ENCODE data around the gene PTGS1. TPM values are rescaled to one million over a fixed set of nuclear protein-coding genes. Genes with fewer than 3 reads are reported as not detected.
A peak's percentile ranks its signal among the peaks of the same experiment; 100 is the strongest.

The PTGS1 gene
- total and polyA plus RNA-seq, 2 donors (not counting 1 experiment from before 2014, with no cell fraction given), result 9.5 to 15.3 TPM

DNA sequence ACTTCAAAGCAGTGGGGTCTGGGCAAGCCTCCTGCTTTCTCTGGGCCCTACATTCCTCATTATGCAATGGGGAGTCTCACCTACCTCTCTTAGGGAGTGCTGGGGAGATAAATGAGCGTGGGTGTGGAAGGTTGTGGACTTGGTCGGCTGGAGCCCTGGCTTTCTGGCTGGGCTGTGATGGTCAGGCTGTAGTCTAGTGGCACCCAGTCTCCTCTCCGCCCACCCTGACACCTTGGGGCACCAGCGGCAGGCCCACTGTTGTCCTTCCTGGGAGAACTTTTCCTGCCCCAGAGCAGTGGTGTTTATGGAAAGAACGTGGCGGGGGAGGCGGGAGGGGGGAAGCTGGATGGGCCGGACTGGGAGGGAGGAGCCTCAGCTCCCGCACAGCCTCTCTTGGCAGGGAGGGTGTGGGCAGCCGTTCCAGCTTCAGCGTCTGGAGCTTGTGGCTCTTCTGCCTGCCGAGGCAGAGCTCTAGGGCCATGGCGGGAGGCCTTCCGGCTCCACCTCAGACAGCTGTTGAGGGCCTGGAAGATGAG, 4.1 kb downstream of the PTGS1 start:
- Histone ChIP-seq H3K9me3 (ENCODE audit: control extremely low read depth in 1 of 3, control insufficient read depth in 2 of 3, insufficient read depth in 1 of 3, low read length in 2 of 3) (peaks cover 1 to 8% (median 4%) of the 10 kb centered on the region in 3 donors), H3K27me3 (replicated peaks in 1 of 4; ENCODE audit: control extremely low read depth in 1 of 4, control insufficient read depth in 3 of 4, insufficient read depth in 4 of 4, low read length in 3 of 4) (no peaks in the 10 kb centered on the region), H3K4me2 (replicated peaks; ENCODE audit: low read depth, low read length, poor library complexity, severe bottlenecking) (no peak overlapping the region), H3K4me1 (ENCODE audit: control insufficient read depth in 2 of 2, insufficient read depth in 2 of 2, low read length in 2 of 2) (peaks cover 42 to 55% of the 10 kb centered on the region in 2 donors), H3K9ac (ENCODE audit: low read length) (no peak overlapping the region), H4K20me1 (ENCODE audit: control insufficient read depth, insufficient read depth, low read length, poor library complexity, severe bottlenecking) (no peaks in the 10 kb centered on the region), H3K4me3 (ENCODE audit: control extremely low read depth in 1 of 5, extremely low read depth in 1 of 5, insufficient read depth in 1 of 5, low read depth in 2 of 5, low read length in 4 of 5) (no peak overlapping the region), H3K36me3 (replicated peaks in 1 of 2; ENCODE audit: control extremely low read depth in 1 of 2, control insufficient read depth in 1 of 2, extremely low read depth in 1 of 2, insufficient read depth in 2 of 2, low read length in 1 of 2) (peaks cover 2 to 18% of the 10 kb centered on the region in 2 experiments), H2AFZ (ENCODE audit: insufficient read depth, low read depth, low read length, poor library complexity, severe bottlenecking) (no peak overlapping the region), H3K79me2 (ENCODE audit: control insufficient read depth, insufficient read depth, low read length) (peaks cover 16% of the 10 kb centered on the region), H3K27ac (ENCODE audit: low read length in 2 of 2) (no peak overlapping the region)
- Mint-ChIP-seq H3K27ac (no peak overlapping the region), H3K4me1 (peaks cover 63% of the 10 kb centered on the region), H3K4me3 (no peak overlapping the region), H3K9me3 (ENCODE audit: insufficient read depth) (no peaks in the 10 kb centered on the region), H3K27me3 (no peaks in the 10 kb centered on the region)
- WGBS (ENCODE audit: insufficient coverage), result 74% methylated on average over 6 of the region's 14 CpGs
- intact Hi-C loops (cut with micrococcal nuclease), result loop anchor here (5.0 kb wide), 1 partner anchor 77 kb away; no protein-coding TSS in a partner anchor
- POLR2A ChIA-PET, result no interaction called here
- no peak for DNase-seq
- CTCF ChIA-PET, result no interaction called here
- TF ChIP-seq EZH2 (IDR thresholded peaks at IDR 0.05; ENCODE audit: borderline replicate concordance, insufficient read depth, low read depth, low read length, poor library complexity, severe bottlenecking), result no peak
- TF ChIP-seq, protein P1, sequence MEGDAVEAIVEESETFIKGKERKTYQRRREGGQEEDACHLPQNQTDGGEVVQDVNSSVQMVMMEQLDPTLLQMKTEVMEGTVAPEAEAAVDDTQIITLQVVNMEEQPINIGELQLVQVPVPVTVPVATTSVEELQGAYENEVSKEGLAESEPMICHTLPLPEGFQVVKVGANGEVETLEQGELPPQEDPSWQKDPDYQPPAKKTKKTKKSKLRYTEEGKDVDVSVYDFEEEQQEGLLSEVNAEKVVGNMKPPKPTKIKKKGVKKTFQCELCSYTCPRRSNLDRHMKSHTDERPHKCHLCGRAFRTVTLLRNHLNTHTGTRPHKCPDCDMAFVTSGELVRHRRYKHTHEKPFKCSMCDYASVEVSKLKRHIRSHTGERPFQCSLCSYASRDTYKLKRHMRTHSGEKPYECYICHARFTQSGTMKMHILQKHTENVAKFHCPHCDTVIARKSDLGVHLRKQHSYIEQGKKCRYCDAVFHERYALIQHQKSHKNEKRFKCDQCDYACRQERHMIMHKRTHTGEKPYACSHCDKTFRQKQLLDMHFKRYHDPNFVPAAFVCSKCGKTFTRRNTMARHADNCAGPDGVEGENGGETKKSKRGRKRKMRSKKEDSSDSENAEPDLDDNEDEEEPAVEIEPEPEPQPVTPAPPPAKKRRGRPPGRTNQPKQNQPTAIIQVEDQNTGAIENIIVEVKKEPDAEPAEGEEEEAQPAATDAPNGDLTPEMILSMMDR (IDR thresholded peaks at IDR 0.05), result no peak
- ATAC-seq (ENCODE audit: low read depth), result no peak

DNA sequence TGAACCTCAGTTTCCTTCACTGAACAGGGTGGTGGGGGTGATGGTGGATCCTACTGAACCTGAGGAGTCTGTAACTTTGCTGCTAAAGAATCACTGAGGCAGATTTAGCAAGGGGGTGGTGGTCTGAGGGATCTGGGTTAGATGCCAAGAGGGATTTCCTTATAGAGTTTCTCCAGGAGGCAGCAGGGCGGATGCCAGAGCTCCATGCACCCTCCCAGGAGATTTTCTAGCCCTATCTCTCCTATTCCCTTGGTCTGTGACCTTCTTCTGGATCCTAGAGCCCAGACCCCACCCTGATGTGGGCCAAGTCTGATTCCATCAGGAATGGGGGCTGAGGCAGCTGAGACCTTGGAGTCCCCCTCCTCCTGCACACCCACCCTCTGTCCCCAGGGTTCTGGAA, 6.0 kb downstream of the PTGS1 start:
- no peak for ATAC-seq (ENCODE audit: low read depth)
- peak overlapping the region; percentile 57 for H3K4me2 ChIP-seq (replicated peaks; ENCODE audit: low read depth, low read length, poor library complexity, severe bottlenecking)
- peak overlapping the region; percentile 31 for H2AFZ ChIP-seq (ENCODE audit: insufficient read depth, low read depth, low read length, poor library complexity, severe bottlenecking)
- H3K4me1 Mint-ChIP-seq, result peaks cover 47% of the 10 kb centered on the region
- H3K4me3 Mint-ChIP-seq, result peak overlapping the region; percentile 3
- no peak for DNase-seq
- peaks cover 13% of the 10 kb centered on the region for H3K79me2 ChIP-seq (ENCODE audit: control insufficient read depth, insufficient read depth, low read length)
- H3K9me3 Mint-ChIP-seq (ENCODE audit: insufficient read depth), result no peaks in the 10 kb centered on the region
- H3K4me1 ChIP-seq (ENCODE audit: control insufficient read depth in 2 of 2, insufficient read depth in 2 of 2, low read length in 2 of 2), result peaks cover 30 to 39% of the 10 kb centered on the region in 2 donors
- H3K4me3 ChIP-seq (ENCODE audit: control extremely low read depth in 1 of 5, extremely low read depth in 1 of 5, insufficient read depth in 1 of 5, low read depth in 2 of 5, low read length in 4 of 5), result no peak overlapping the region
- no peaks in the 10 kb centered on the region for H4K20me1 ChIP-seq (ENCODE audit: control insufficient read depth, insufficient read depth, low read length, poor library complexity, severe bottlenecking)
- POLR2A ChIA-PET, result interaction anchor here (1.0 kb wide), 1 partner anchor 13 kb away, joined by 3 read pairs; no protein-coding TSS in a partner anchor
- intact Hi-C loops (cut with micrococcal nuclease), result loop anchor here (5.0 kb wide), 1 partner anchor 76 kb away; no protein-coding TSS in a partner anchor
- no peak for TF ChIP-seq EZH2 (IDR thresholded peaks at IDR 0.05; ENCODE audit: borderline replicate concordance, insufficient read depth, low read depth, low read length, poor library complexity, severe bottlenecking)
- TF ChIP-seq, protein P1 (IDR thresholded peaks at IDR 0.05), result no peak
- no peaks in the 10 kb centered on the region for H3K27me3 Mint-ChIP-seq
- no peak overlapping the region for H3K9ac ChIP-seq (ENCODE audit: low read length)
- H3K9me3 ChIP-seq (ENCODE audit: control extremely low read depth in 1 of 3, control insufficient read depth in 2 of 3, insufficient read depth in 1 of 3, low read length in 2 of 3), result peaks cover 1 to 8% (median 6%) of the 10 kb centered on the region in 3 donors
- no CpG with 5 or more reads among the region's 1 CpG for WGBS (ENCODE audit: insufficient coverage)
- H3K27ac ChIP-seq (ENCODE audit: low read length in 2 of 2), result no peak overlapping the region
- peaks cover 2 to 27% of the 10 kb centered on the region in 2 experiments for H3K36me3 ChIP-seq (replicated peaks in 1 of 2; ENCODE audit: control extremely low read depth in 1 of 2, control insufficient read depth in 1 of 2, extremely low read depth in 1 of 2, insufficient read depth in 2 of 2, low read length in 1 of 2)
- peak overlapping the region; percentile 62 for H3K27ac Mint-ChIP-seq
- CTCF ChIA-PET, result interaction anchor here (0.6 kb wide), 1 partner anchor 254 kb away, joined by 3 read pairs; no protein-coding TSS in a partner anchor
- no peaks in the 10 kb centered on the region for H3K27me3 ChIP-seq (replicated peaks in 1 of 4; ENCODE audit: control extremely low read depth in 1 of 4, control insufficient read depth in 3 of 4, insufficient read depth in 4 of 4, low read length in 3 of 4)
